HAP-1 (cell line): ENCODE data around the gene DAD1.

Experiments used
- DNase-seq, 2 experiments: peaks; one replicate each; pipeline ENCODE4 v3.0.0-alpha.2; 2016 to 2020; ENCODE audit warnings: low spot score in 2 of 2
- H3K27me3 ChIP-seq: fragments of 250-450 bp; sonication (Bioruptor Pico); 2 replicates; pipeline ENCODE4 v1.5.1; 2020; ENCODE audit warnings: low read depth, mild to moderate bottlenecking, moderate library complexity
- H3K36me3 ChIP-seq: fragments of 250-450 bp; sonication (Bioruptor Pico); replicated peaks from 2 replicates; pipeline ENCODE4 v1.5.1; 2020; ENCODE audit warnings: mild to moderate bottlenecking
- H3K4me1 ChIP-seq: fragments of 250-450 bp; sonication (Bioruptor Pico); 2 replicates; pipeline ENCODE4 v1.5.1; 2020; ENCODE audit warnings: mild to moderate bottlenecking
- H3K4me3 ChIP-seq: fragments of 250-450 bp; sonication (Bioruptor Pico); 2 replicates; pipeline ENCODE4 v1.5.1; 2020; ENCODE audit warnings: mild to moderate bottlenecking, moderate library complexity
- H3K9me3 ChIP-seq: fragments of 250-450 bp; sonication (Bioruptor Pico); 2 replicates; pipeline ENCODE4 v1.5.1; 2020; ENCODE audit warnings: mild to moderate bottlenecking, moderate library complexity
- in situ Hi-C: fragments of 300-500 bp; cut with MboI; formaldehyde crosslinking; loops from 3 replicates; pipeline ENCODE4 v1.14.3; 2020; ENCODE audit warnings: low sequenced_read_pairs, inconsistent platforms, mixed read lengths

Gene DAD1

DNA sequence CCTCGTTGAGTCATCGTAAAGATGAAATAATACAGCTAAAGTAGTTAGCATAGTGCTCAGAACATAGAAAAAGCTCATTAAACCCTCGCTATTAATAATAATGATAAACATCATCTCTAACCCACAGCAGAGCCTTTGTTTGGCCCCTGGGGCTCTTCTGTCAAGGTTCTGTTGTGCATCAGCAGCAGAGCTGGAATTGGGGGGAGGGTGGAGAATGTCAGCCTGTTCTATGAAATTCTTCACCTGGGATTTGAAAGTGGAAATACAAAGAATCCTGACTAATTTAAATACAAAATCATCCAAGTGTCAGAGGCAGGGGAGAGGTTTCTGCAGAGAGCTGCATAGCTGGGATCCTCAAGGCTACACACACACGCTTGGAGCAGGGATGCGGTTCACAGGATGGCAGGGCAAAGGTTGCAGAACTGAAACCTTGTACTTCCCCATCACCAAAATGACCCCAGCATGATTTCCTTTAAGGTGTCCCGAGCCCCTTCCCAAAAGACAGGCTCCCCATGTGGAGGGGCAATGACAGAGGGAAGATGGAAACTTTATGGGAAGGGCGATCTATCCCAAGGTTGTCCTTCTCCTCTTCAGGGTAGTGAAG lies 71.8 kb downstream of the DAD1 start:
- in situ Hi-C loops: no loop called here
- H3K4me1 ChIP-seq: peaks cover 7% of the 10 kb centered on the region
- H3K4me3 ChIP-seq: no peak overlapping the region
- H3K36me3 ChIP-seq: no peaks in the 10 kb centered on the region
- H3K9me3 ChIP-seq: no peaks in the 10 kb centered on the region
- H3K27me3 ChIP-seq: no peaks in the 10 kb centered on the region; the same call in 1 of the 2 replicates
- no peak for DNase-seq

DNA sequence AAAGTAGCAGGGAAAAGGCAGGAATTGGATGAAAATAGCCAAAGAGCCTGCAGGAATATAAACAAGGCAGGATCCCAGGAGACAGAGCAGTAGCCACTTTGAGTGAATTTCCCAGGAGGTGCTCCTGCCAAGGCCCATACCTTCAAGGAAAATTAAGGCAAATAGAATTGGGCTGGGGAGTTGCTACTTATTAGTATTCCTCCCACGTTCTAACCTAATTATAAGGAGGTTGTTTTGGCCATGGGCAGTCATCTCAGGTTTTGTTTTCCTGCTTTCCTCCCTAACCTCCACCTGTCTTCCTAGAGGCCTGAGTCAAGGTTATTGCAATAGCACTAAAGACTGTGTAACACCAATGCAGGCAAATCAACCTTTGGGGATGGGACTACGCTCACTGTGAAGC lies 73.1 kb downstream of the DAD1 start:
- Histone ChIP-seq H3K4me3 (no peak overlapping the region), H3K4me1 (peaks cover 7% of the 10 kb centered on the region), H3K36me3 (no peaks in the 10 kb centered on the region), H3K27me3 (no peaks in the 10 kb centered on the region; the same call in 1 of the 2 replicates), H3K9me3 (no peaks in the 10 kb centered on the region)
- in situ Hi-C loops: no loop called here
- DNase-seq: no peak
